PC-3 (cell line): ENCODE data around the gene NPFF. TPM values are rescaled to one million over a fixed set of nuclear protein-coding genes. Genes with fewer than 3 reads are reported as not detected.

ENCODE experiments used
- ATAC-seq: fragments of 200-7000 bp; cut with Tn5 transposase; 2 replicates; pipeline ENCODE4 v1.9.1; 2020; ENCODE audit warnings: mild to moderate bottlenecking, moderate library complexity
- BruUV-seq: library from RNA; stranded (reverse); fragments of 400-500 nt; replicated peaks from 2 replicates; lab custom pipeline; 2021; lab: Mats Ljungman, UMichigan
- CTCF ChIA-PET: fragments of 300-600 bp; sonication (Branson Sonifier 250); formaldehyde crosslinking; loops from one replicate; lab custom pipeline; 2022; ENCODE audit warnings: antibody characterized with exemption; lab: Charles Lee
- POLR2A ChIA-PET: fragments of 300-600 bp; sonication (Branson Sonifier 250); formaldehyde crosslinking; loops from one replicate; lab custom pipeline; 2022; ENCODE audit warnings: antibody characterized with exemption; ENCODE audit not compliant: unreplicated experiment; lab: Charles Lee
- DNase-seq: peaks from one replicate; pipeline ENCODE4 v3.0.0-alpha.2; 2015
- H2AFZ ChIP-seq: fragments of 300-600 bp; sonication (generic); 2 replicates; pipeline ENCODE4 v1.6.0; 2016; ENCODE audit warnings: antibody characterized with exemption, low read length
- H3F3A ChIP-seq: fragments of 300-600 bp; sonication (generic); one replicate; pipeline ENCODE4 v1.6.0; 2017; ENCODE audit warnings: antibody characterized with exemption, low read length, control low read depth, mild to moderate bottlenecking; ENCODE audit not compliant: unreplicated experiment
- H3K27ac ChIP-seq: fragments of 300-600 bp; sonication (generic); 2 replicates; pipeline ENCODE4 v1.5.1; 2016; ENCODE audit warnings: mild to moderate bottlenecking, low read length
- H3K27me3 ChIP-seq: fragments of 300-600 bp; sonication (generic); 2 replicates; pipeline ENCODE4 v1.6.1; 2016; ENCODE audit warnings: low read length, mixed read lengths
- H3K36me3 ChIP-seq: fragments of 300-600 bp; sonication (generic); 2 replicates; pipeline ENCODE4 v1.6.1; 2016; ENCODE audit warnings: low read depth, mixed run types, low read length, mixed read lengths
- H3K4me1 ChIP-seq: fragments of 300-600 bp; sonication (generic); 2 replicates; pipeline ENCODE4 v1.5.1; 2016; ENCODE audit warnings: low read length; ENCODE audit not compliant: insufficient read depth
- H3K4me2 ChIP-seq: fragments of 300-600 bp; sonication (generic); 2 replicates; pipeline ENCODE4 v1.6.0; 2016; ENCODE audit warnings: low read length
- H3K4me3 ChIP-seq: fragments of 300-600 bp; sonication (generic); 2 replicates; pipeline ENCODE4 v1.5.1; 2016; ENCODE audit warnings: mild to moderate bottlenecking, low read length, mixed read lengths
- H3K79me2 ChIP-seq: fragments of 300-600 bp; sonication (generic); 2 replicates; pipeline ENCODE4 v1.6.1; 2017; ENCODE audit warnings: low read length, mixed read lengths
- H3K9ac ChIP-seq: fragments of 300-600 bp; sonication (generic); 2 replicates; pipeline ENCODE4 v1.6.0; 2016; ENCODE audit warnings: mild to moderate bottlenecking, low read length
- H3K9me2 ChIP-seq: fragments of 300-600 bp; sonication (generic); replicated peaks from 2 replicates; pipeline ENCODE4 v1.6.1; 2016; ENCODE audit warnings: mixed run types, low read length, mixed read lengths
- H3K9me3 ChIP-seq: fragments of 300-600 bp; sonication (generic); 2 replicates; pipeline ENCODE4 v1.6.1; 2016; ENCODE audit warnings: low read length, mixed read lengths
- H4K20me1 ChIP-seq: fragments of 300-600 bp; sonication (generic); 2 replicates; pipeline ENCODE4 v1.6.1; 2016; ENCODE audit warnings: low read length, mixed read lengths
- EZH2 ChIP-seq: fragments of 300-600 bp; sonication (generic); IDR thresholded peaks from one replicate; pipeline ENCODE4 v1.6.1; 2017; ENCODE audit warnings: antibody characterized with exemption, mild to moderate bottlenecking, low read length; ENCODE audit not compliant: unreplicated experiment
- EZH2phosphoT487 ChIP-seq: fragments of 300-600 bp; sonication (generic); IDR thresholded peaks from 2 replicates; pipeline ENCODE4 v1.6.1; 2018; ENCODE audit warnings: mild to moderate bottlenecking, antibody characterized with exemption, low read length, borderline replicate concordance
- intact Hi-C: fragments of 100-400 bp; cut with micrococcal nuclease; formaldehyde crosslinking; loops from 2 replicates; pipeline ENCODE4 v1.9.0; 2023
- total RNA-seq: library from RNA; depleted of rRNA; stranded (reverse); fragments of >200 nt; gene quantifications from 2 replicates; pipeline ENCODE4 v1.2.3, GENCODE V29; 2014
- TF ChIP-seq, protein P1 (sequence below): fragments of 300-600 bp; sonication (generic); conservative IDR thresholded peaks from 2 replicates; pipeline ENCODE4 v1.5.1; 2017; ENCODE audit warnings: antibody characterized with exemption, low read depth, mild to moderate bottlenecking, low read length

NPFF gene
- total RNA-seq, 1 experiment from 2014 or later: not detected

DNA sequence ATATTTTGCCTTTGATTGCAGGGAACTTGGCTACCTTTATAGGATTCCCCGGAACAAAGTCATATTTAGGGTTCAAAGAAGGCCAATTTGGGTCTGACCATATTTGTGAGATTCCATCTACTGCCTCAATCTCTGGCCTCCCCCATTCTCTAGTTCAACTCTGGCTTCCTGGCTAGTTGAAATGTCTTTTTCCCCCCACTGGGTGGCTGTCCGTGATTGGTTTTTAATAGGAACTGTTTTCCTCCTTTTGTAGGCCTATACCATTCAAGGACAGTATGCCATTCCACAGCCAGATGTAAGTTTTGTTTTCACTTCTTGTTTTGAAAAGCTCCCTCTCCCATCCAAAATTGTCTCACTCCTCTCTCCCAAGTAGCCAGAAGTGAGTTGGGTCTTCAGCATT is 41.6 kb downstream of the NPFF start:
- no peaks in the 10 kb centered on the region for H3K4me1 ChIP-seq
- peaks cover 74% of the 10 kb centered on the region for H4K20me1 ChIP-seq
- H3K27me3 ChIP-seq: no peaks in the 10 kb centered on the region
- POLR2A ChIA-PET: no interaction called here
- ATAC-seq: no peak
- CTCF ChIA-PET: no interaction called here
- no TSS peak for BruUV-seq
- intact Hi-C loops: no loop called here
- no peak overlapping the region for H3K27ac ChIP-seq
- no peak overlapping the region for H3K4me3 ChIP-seq
- TF ChIP-seq EZH2 (no peak), EZH2phosphoT487 (no peak)
- TF ChIP-seq, protein P1, sequence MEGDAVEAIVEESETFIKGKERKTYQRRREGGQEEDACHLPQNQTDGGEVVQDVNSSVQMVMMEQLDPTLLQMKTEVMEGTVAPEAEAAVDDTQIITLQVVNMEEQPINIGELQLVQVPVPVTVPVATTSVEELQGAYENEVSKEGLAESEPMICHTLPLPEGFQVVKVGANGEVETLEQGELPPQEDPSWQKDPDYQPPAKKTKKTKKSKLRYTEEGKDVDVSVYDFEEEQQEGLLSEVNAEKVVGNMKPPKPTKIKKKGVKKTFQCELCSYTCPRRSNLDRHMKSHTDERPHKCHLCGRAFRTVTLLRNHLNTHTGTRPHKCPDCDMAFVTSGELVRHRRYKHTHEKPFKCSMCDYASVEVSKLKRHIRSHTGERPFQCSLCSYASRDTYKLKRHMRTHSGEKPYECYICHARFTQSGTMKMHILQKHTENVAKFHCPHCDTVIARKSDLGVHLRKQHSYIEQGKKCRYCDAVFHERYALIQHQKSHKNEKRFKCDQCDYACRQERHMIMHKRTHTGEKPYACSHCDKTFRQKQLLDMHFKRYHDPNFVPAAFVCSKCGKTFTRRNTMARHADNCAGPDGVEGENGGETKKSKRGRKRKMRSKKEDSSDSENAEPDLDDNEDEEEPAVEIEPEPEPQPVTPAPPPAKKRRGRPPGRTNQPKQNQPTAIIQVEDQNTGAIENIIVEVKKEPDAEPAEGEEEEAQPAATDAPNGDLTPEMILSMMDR: no peak
- H3K36me3 ChIP-seq: peaks cover 97% of the 10 kb centered on the region
- no peak overlapping the region for H2AFZ ChIP-seq
- no peaks in the 10 kb centered on the region for H3K9me3 ChIP-seq
- peaks cover 79% of the 10 kb centered on the region for H3K79me2 ChIP-seq
- H3K9ac ChIP-seq: no peak overlapping the region
- no peak overlapping the region for H3K4me2 ChIP-seq
- DNase-seq: no peak
- H3K9me2 ChIP-seq: no peaks in the 10 kb centered on the region
- H3F3A ChIP-seq: peaks cover 4% of the 10 kb centered on the region

DNA sequence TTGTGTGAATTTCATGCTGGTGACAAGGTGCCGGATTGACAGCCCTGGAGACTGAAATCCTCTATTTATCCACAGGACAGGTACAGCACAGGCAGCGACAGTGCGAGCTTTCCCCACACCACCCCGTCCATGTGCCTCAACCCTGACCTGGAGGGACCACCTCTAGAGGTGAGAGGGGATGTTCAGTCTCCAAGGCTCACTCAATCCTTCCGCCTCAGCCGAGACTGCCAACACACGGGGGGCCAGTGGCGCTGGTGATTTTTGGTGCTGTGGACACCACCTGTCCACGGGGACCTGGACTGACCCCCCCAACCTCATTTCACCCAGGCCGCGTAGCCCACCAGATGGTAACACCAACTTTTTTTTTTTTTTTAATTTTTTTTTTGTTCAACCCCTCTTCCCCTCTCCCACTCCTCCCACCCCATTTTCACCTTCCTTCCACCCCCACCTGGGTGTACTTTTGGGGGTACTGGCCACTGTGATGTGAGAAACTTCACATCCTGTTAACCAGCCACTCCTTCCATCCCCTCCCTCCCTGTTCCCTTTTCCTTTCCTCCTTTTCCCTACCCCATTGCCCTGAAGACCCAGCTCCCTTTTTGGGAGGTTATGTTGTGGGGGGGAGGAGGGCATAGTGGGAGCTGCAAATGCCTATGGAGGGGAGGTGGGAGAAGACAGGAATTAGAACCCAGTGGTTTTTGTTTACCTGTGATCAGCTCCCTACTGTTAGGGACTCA is 42.4 kb downstream of the NPFF start:
- intact Hi-C loops: no loop called here
- H3K9me3 ChIP-seq: no peaks in the 10 kb centered on the region
- no peak overlapping the region for H3K4me3 ChIP-seq
- H3K9ac ChIP-seq: no peak overlapping the region
- no peaks in the 10 kb centered on the region for H3K9me2 ChIP-seq
- peaks cover 78% of the 10 kb centered on the region for H4K20me1 ChIP-seq
- ATAC-seq (no peak), DNase-seq (no peak)
- peaks cover 4% of the 10 kb centered on the region for H3F3A ChIP-seq
- no peaks in the 10 kb centered on the region for H3K4me1 ChIP-seq
- H2AFZ ChIP-seq: no peak overlapping the region
- no peak overlapping the region for H3K4me2 ChIP-seq
- peaks cover 99% of the 10 kb centered on the region for H3K36me3 ChIP-seq
- POLR2A ChIA-PET: interaction anchor here (0.6 kb wide), 1 partner anchor 84 kb away, joined by 3 read pairs; no protein-coding TSS in a partner anchor
- peaks cover 81% of the 10 kb centered on the region for H3K79me2 ChIP-seq
- CTCF ChIA-PET: no interaction called here
- BruUV-seq: no TSS peak
- no peak for TF ChIP-seq EZH2
- TF ChIP-seq, protein P1: no peak
- no peak for TF ChIP-seq EZH2phosphoT487
- no peak overlapping the region for H3K27ac ChIP-seq
- H3K27me3 ChIP-seq: no peaks in the 10 kb centered on the region
